AG04450 (cell line): Measurements from ENCODE around the gene SYNGR1. TPM values are rescaled to one million over a fixed set of nuclear protein-coding genes. Genes with fewer than 3 reads are reported as not detected.

Source experiments
- CTCF ChIA-PET: fragments of 300-600, 350-600 bp; formaldehyde crosslinking; extraction: SDS; loops from one replicate; lab custom pipeline; 2022; ENCODE audit warnings: antibody characterized with exemption, inconsistent platforms; lab: Charles Lee
- POLR2A ChIA-PET: fragments of 350-600 bp; formaldehyde crosslinking; extraction: SDS; loops from one replicate; lab custom pipeline; 2021; ENCODE audit warnings: antibody characterized with exemption, inconsistent platforms; lab: Yijun Ruan, JAX
- DNase-seq: peaks from one replicate; pipeline ENCODE4 v3.0.0-alpha.2; 2011; ENCODE audit warnings: low read depth, low spot score
- H3K27ac ChIP-seq: one replicate; pipeline ENCODE4 v1.5.1; 2012; ENCODE audit warnings: low read depth, low read length, control low read depth
- H3K27me3 ChIP-seq: one replicate; pipeline ENCODE4 v1.6.0; 2012; ENCODE audit warnings: low read length; ENCODE audit not compliant: control insufficient read depth, insufficient read depth
- H3K4me3 ChIP-seq: 2 replicates; pipeline ENCODE4 v1.5.1; 2011; ENCODE audit warnings: mild to moderate bottlenecking, low read depth, low read length, control low read depth
- H3K9me3 ChIP-seq: 2 replicates; pipeline ENCODE4 v1.5.1; 2012; ENCODE audit warnings: low read length; ENCODE audit not compliant: control insufficient read depth, insufficient read depth
- polyA plus RNA-seq: library from polyadenylated mRNA; depleted of rRNA; stranded (reverse); fragments of >200 nt; gene quantifications from 2 replicates; pipeline ENCODE4 v1.2.3, GENCODE V29; 2011
- TF ChIP-seq, protein P1 (sequence below): IDR thresholded peaks from 2 replicates; pipeline ENCODE4 v1.5.1; 2011; ENCODE audit warnings: low read depth, low read length, control low read depth, inconsistent platforms

The SYNGR1 gene
- polyA plus RNA-seq, 1 experiment = 20.8 TPM

DNA sequence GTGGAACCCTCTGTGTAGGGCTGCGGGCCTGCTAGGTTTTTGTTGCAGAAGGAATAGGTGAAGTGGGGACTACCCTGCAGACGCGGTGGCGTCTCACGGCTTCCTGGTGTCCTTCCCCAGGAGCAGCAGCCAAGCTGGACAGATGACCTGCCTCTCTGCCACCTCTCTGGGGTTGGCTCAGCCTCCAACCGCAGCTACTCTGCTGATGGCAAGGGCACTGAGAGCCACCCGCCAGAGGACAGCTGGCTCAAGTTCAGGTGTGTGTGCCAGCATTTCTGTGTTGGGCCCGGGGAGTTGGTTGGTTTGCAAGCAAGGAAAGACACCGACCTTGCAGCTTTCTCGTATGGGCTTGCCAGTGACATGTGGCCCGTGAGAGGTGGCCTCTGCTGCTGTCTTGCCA, 65.1 kb downstream of the SYNGR1 start:
- no peaks in the 10 kb centered on the region for H3K27me3 ChIP-seq
- POLR2A ChIA-PET = no interaction called here
- CTCF ChIA-PET = no interaction called here
- no peak overlapping the region for H3K27ac ChIP-seq
- H3K4me3 ChIP-seq = no peak overlapping the region
- no peak for DNase-seq
- no peaks in the 10 kb centered on the region; the same call in 1 of the 2 replicates for H3K9me3 ChIP-seq
- TF ChIP-seq, protein P1, sequence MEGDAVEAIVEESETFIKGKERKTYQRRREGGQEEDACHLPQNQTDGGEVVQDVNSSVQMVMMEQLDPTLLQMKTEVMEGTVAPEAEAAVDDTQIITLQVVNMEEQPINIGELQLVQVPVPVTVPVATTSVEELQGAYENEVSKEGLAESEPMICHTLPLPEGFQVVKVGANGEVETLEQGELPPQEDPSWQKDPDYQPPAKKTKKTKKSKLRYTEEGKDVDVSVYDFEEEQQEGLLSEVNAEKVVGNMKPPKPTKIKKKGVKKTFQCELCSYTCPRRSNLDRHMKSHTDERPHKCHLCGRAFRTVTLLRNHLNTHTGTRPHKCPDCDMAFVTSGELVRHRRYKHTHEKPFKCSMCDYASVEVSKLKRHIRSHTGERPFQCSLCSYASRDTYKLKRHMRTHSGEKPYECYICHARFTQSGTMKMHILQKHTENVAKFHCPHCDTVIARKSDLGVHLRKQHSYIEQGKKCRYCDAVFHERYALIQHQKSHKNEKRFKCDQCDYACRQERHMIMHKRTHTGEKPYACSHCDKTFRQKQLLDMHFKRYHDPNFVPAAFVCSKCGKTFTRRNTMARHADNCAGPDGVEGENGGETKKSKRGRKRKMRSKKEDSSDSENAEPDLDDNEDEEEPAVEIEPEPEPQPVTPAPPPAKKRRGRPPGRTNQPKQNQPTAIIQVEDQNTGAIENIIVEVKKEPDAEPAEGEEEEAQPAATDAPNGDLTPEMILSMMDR = no peak

GRCh38 chr22:39415506-39415905, 65.7 kb downstream of the SYNGR1 start:
- H3K27me3 ChIP-seq = no peaks in the 10 kb centered on the region
- TF ChIP-seq, protein P1 = no peak
- DNase-seq = no peak
- CTCF ChIA-PET = interaction anchor here (0.6 kb wide), 1 partner anchor 43 kb away, joined by 4 read pairs; no protein-coding TSS in a partner anchor
- H3K9me3 ChIP-seq = no peaks in the 10 kb centered on the region; the same call in 1 of the 2 replicates
- no peak overlapping the region for H3K4me3 ChIP-seq
- no peak overlapping the region for H3K27ac ChIP-seq
- POLR2A ChIA-PET = no interaction called here

- TF ChIP-seq, protein P1 = no peak
- no peaks in the 10 kb centered on the region; the same call in 1 of the 2 replicates for H3K9me3 ChIP-seq
- ChIA-PET POLR2A (no interaction called here), CTCF (no interaction called here)
- DNase-seq = no peak
- H3K27ac ChIP-seq = no peak overlapping the region
- H3K4me3 ChIP-seq = no peak overlapping the region
- no peaks in the 10 kb centered on the region for H3K27me3 ChIP-seq
Observed at GRCh38 chr22:39416319-39416718, 66.5 kb downstream of the SYNGR1 start.

DNA sequence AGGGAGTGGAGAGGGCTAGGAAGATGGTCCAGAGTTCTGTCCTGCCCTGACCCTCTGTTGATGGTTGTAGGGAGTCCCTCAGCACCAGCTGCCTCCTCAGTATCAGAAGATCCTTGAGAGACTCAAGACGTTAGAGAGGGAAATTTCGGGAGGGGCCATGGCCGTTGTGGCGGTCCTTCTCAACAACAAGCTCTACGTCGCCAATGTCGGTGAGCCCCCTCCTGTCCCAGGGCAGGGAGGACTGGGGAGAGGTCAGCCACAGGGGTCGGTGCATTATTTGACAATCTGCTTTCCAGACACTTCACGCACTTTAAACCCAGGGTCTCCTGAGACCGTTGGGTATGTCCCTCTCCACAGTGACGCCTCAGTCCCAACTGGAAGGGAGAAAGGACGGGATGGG, 67.8 kb downstream of the SYNGR1 start:
- no peaks in the 10 kb centered on the region for H3K27me3 ChIP-seq
- CTCF ChIA-PET = no interaction called here
- TF ChIP-seq, protein P1 = no peak
- POLR2A ChIA-PET = interaction anchor here (0.7 kb wide), 2 partner anchors 18 to 50 kb away, joined by 3 to 4 read pairs; no protein-coding TSS in a partner anchor
- H3K4me3 ChIP-seq = no peak overlapping the region
- DNase-seq = no peak
- H3K27ac ChIP-seq = no peak overlapping the region
- H3K9me3 ChIP-seq = no peaks in the 10 kb centered on the region; the same call in 1 of the 2 replicates

- Histone ChIP-seq H3K27ac (no peak overlapping the region), H3K9me3 (no peaks in the 10 kb centered on the region; the same call in 1 of the 2 replicates), H3K4me3 (no peak overlapping the region), H3K27me3 (no peaks in the 10 kb centered on the region)
- DNase-seq = no peak
- POLR2A ChIA-PET = no interaction called here
- CTCF ChIA-PET = no interaction called here
- TF ChIP-seq, protein P1 = no peak
Observed at GRCh38 chr22:39418696-39419095, 68.9 kb downstream of the SYNGR1 start.
